Subcutaneous abdominal adipose tissue (tissue), 5 donors: ENCODE results near the gene STAT3.

ENCODE experiments used
- H3K27ac ChIP-seq: one replicate; pipeline ENCODE4 v1.7.0; 2013; ENCODE audit warnings: low read depth, mild to moderate bottlenecking, inconsistent platforms, low read length, moderate library complexity
- H3K27me3 ChIP-seq, 5 donors: one replicate each; pipeline ENCODE4 v1.7.0; 2013; ENCODE audit warnings: low read length in 5 of 5, inconsistent platforms in 1 of 5; ENCODE audit not compliant: control insufficient read depth in 5 of 5, insufficient read depth in 4 of 5
- H3K36me3 ChIP-seq, 5 donors: one replicate each; pipeline ENCODE4 v1.7.0; 2013; ENCODE audit warnings: low read length in 5 of 5; ENCODE audit not compliant: control insufficient read depth in 5 of 5, insufficient read depth in 5 of 5
- H3K4me1 ChIP-seq, 5 donors: one replicate each; pipeline ENCODE4 v1.7.0; 2013; ENCODE audit warnings: low read length in 5 of 5, mild to moderate bottlenecking in 3 of 5, moderate library complexity in 1 of 5; ENCODE audit not compliant: control insufficient read depth in 5 of 5, insufficient read depth in 5 of 5
- H3K4me3 ChIP-seq, 5 donors: one replicate each; pipeline ENCODE4 v1.7.0; 2013; ENCODE audit warnings: low read length in 5 of 5, low read depth in 1 of 5
- H3K9ac ChIP-seq, 5 donors: one replicate each; pipeline ENCODE4 v1.7.0; 2013; ENCODE audit warnings: low read length in 5 of 5, mild to moderate bottlenecking in 4 of 5, moderate library complexity in 3 of 5
- H3K9me3 ChIP-seq, 5 donors: one replicate each; pipeline ENCODE4 v1.7.0; 2013; ENCODE audit warnings: low read length in 5 of 5; ENCODE audit not compliant: control insufficient read depth in 5 of 5
- donor health status: healthy.
- donor health status: healthy.
- donor health status: healthy.
- donor health status: healthy.
- donor health status: healthy.

Gene STAT3

GRCh38 chr17:42312285-42313130 lies 75.7 kb downstream of the STAT3 start:
- H3K4me1 ChIP-seq: peaks cover 12 to 62% (median 54%) of the 10 kb centered on the region in 5 donors
- peaks cover 10 to 80% (median 69%) of the 10 kb centered on the region in 5 donors for H3K36me3 ChIP-seq
- H3K9ac ChIP-seq: no peak overlapping the region
- H3K27me3 ChIP-seq: no peaks in the 10 kb centered on the region
- no peaks in the 10 kb centered on the region for H3K9me3 ChIP-seq
- peak overlapping the region in 1 of 5 donors; percentile 6 for H3K4me3 ChIP-seq
- H3K27ac ChIP-seq: peak overlapping the region; percentile 85

- H3K4me1 ChIP-seq: peaks cover 12 to 62% (median 54%) of the 10 kb centered on the region in 5 donors
- H3K27me3 ChIP-seq: no peaks in the 10 kb centered on the region
- H3K9me3 ChIP-seq: no peaks in the 10 kb centered on the region
- peak overlapping the region in 1 of 5 donors; percentile 44 for H3K9ac ChIP-seq
- no peak overlapping the region for H3K4me3 ChIP-seq
- H3K27ac ChIP-seq: peak overlapping the region; percentile 85
- H3K36me3 ChIP-seq: peaks cover 4 to 80% (median 69%) of the 10 kb centered on the region in 5 donors
Measured at GRCh38 chr17:42312035-42312284, 76.3 kb downstream of the STAT3 start.

- peaks cover under 1 to 80% (median 68%) of the 10 kb centered on the region in 5 donors for H3K36me3 ChIP-seq
- H3K27me3 ChIP-seq: no peaks in the 10 kb centered on the region
- no peaks in the 10 kb centered on the region for H3K9me3 ChIP-seq
- peak overlapping the region; percentile 85 for H3K27ac ChIP-seq
- H3K4me3 ChIP-seq: no peak overlapping the region
- H3K9ac ChIP-seq: peak overlapping the region in 3 of 5 donors; percentile 21 to 64 (median 54)
- peaks cover 12 to 62% (median 54%) of the 10 kb centered on the region in 5 donors for H3K4me1 ChIP-seq
Measured at GRCh38 chr17:42311240-42312034, 76.8 kb downstream of the STAT3 start.

- peaks cover 12 to 62% (median 53%) of the 10 kb centered on the region in 5 donors for H3K4me1 ChIP-seq
- H3K4me3 ChIP-seq: no peak overlapping the region
- H3K36me3 ChIP-seq: peaks cover 0 to 80% (median 72%) of the 10 kb centered on the region in 5 donors
- peak overlapping the region in 3 of 5 donors; percentile 21 to 64 (median 54) for H3K9ac ChIP-seq
- no peaks in the 10 kb centered on the region for H3K9me3 ChIP-seq
- no peaks in the 10 kb centered on the region for H3K27me3 ChIP-seq
- peak overlapping the region; percentile 85 for H3K27ac ChIP-seq
Measured at GRCh38 chr17:42310787-42311215, 77.4 kb downstream of the STAT3 start.

- Histone ChIP-seq H3K9me3 (no peaks in the 10 kb centered on the region), H3K4me1 (peaks cover 12 to 61% (median 48%) of the 10 kb centered on the region in 5 donors)
Measured at GRCh38 chr17:42309986-42310786, 78.1 kb downstream of the STAT3 start.

GRCh38 chr17:42309142-42309541 lies 79.1 kb downstream of the STAT3 start:
- peak overlapping the region; percentile 27 for H3K27ac ChIP-seq
- no peaks in the 10 kb centered on the region for H3K9me3 ChIP-seq
- no peaks in the 10 kb centered on the region for H3K27me3 ChIP-seq
- H3K4me3 ChIP-seq: no peak overlapping the region
- H3K36me3 ChIP-seq: peaks cover 0 to 81% (median 75%) of the 10 kb centered on the region in 5 donors
- peaks cover 12 to 52% (median 39%) of the 10 kb centered on the region in 5 donors for H3K4me1 ChIP-seq
- H3K9ac ChIP-seq: peak overlapping the region in 1 of 5 donors; percentile 6

More at GRCh38 chr17:42309986-42310786, 78.1 kb downstream of the STAT3 start:
- H3K36me3 ChIP-seq: peaks cover 0 to 79% (median 72%) of the 10 kb centered on the region in 5 donors
- H3K9ac ChIP-seq: no peak overlapping the region
- H3K27me3 ChIP-seq: no peaks in the 10 kb centered on the region
- H3K27ac ChIP-seq: peak overlapping the region; percentile 85
- H3K4me3 ChIP-seq: no peak overlapping the region

- Histone ChIP-seq H3K4me1 (peaks cover 12 to 49% (median 39%) of the 10 kb centered on the region in 5 donors), H3K9ac (peak overlapping the region in 1 of 5 donors; percentile 6), H3K4me3 (no peak overlapping the region), H3K27me3 (no peaks in the 10 kb centered on the region), H3K27ac (peak overlapping the region; percentile 23), H3K9me3 (no peaks in the 10 kb centered on the region), H3K36me3 (peaks cover 0 to 81% (median 74%) of the 10 kb centered on the region in 5 donors)
Measured at GRCh38 chr17:42308446-42308845, 79.8 kb downstream of the STAT3 start.

- peaks cover 0 to 85% (median 77%) of the 10 kb centered on the region in 5 donors for H3K36me3 ChIP-seq
- H3K27ac ChIP-seq: no peak overlapping the region
Measured at GRCh38 chr17:42307362-42307927, 80.8 kb downstream of the STAT3 start.

GRCh38 chr17:42306385-42306667 lies 81.9 kb downstream of the STAT3 start:
- peaks cover 10 to 34% (median 24%) of the 10 kb centered on the region in 5 donors for H3K4me1 ChIP-seq
- H3K4me3 ChIP-seq: no peak overlapping the region
- H3K27ac ChIP-seq: no peak overlapping the region
- no peaks in the 10 kb centered on the region for H3K9me3 ChIP-seq
- H3K27me3 ChIP-seq: no peaks in the 10 kb centered on the region
- no peak overlapping the region for H3K9ac ChIP-seq
- H3K36me3 ChIP-seq: peaks cover 0 to 97% (median 88%) of the 10 kb centered on the region in 5 donors

More at GRCh38 chr17:42307362-42307927, 80.8 kb downstream of the STAT3 start:
- Histone ChIP-seq H3K4me3 (no peak overlapping the region), H3K27me3 (no peaks in the 10 kb centered on the region), H3K9ac (no peak overlapping the region), H3K4me1 (peaks cover 12 to 46% (median 35%) of the 10 kb centered on the region in 5 donors), H3K9me3 (no peaks in the 10 kb centered on the region)
